ENCODE data around the gene ZKSCAN2. TPM values are rescaled to one million over a fixed set of nuclear protein-coding genes. Genes with fewer than 3 reads are reported as not detected.

ZKSCAN2 gene
- total and polyA plus RNA-seq, 2 of the 8 experiments (the other 6 are each of a cell fraction or from before 2014, with no cell fraction given) = 2.2 to 11.6 TPM

GRCh38 chr16:25192096-25192495, 65.5 kb downstream of the ZKSCAN2 start (continued):
- no peak for TF ChIP-seq SIN3A (conservative IDR thresholded peaks at IDR 0.05 in 1 of 2, IDR thresholded peaks at IDR 0.05 in 1 of 2; ENCODE audit: low read depth in 1 of 2, low read length in 2 of 2)
- TF ChIP-seq CHD1 (IDR thresholded peaks at IDR 0.05; ENCODE audit: low read depth, low read length) = no peak
- TF ChIP-seq CREB1 (IDR thresholded peaks at IDR 0.05) = no peak
- TF ChIP-seq KDM5A (IDR thresholded peaks at IDR 0.05; ENCODE audit: low read length) = no peak

Data from H1 (cell line).